HG03196 (cell line): Measurements from ENCODE around the gene FATE1.

Source experiments
- ATAC-seq: cut with Tn5 transposase; IDR thresholded peaks from one replicate; pipeline ENCODE4 v1.9.1; 2021; ENCODE audit not compliant: unreplicated experiment

The FATE1 gene

DNA sequence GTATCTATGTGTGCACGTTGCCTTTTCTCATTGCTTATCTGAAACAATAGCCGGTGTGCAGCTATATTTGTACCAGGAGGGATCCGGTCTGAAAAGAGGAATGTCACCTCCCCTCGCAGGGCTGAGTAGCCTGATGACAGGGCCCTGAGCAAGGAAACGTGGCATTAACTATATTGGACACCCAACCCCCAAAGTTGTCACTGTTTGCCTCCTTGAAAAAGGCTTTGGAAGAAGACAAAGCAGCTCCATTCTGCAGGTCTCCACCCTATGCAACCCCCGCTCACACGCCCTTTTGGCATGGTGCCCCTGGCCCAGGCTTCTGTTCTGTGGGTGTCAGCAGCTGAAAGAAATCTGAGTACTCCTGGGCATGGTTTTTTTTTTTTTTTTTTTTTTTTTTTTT lies 12.3 kb upstream of the FATE1 start:
- ATAC-seq = no peak

DNA sequence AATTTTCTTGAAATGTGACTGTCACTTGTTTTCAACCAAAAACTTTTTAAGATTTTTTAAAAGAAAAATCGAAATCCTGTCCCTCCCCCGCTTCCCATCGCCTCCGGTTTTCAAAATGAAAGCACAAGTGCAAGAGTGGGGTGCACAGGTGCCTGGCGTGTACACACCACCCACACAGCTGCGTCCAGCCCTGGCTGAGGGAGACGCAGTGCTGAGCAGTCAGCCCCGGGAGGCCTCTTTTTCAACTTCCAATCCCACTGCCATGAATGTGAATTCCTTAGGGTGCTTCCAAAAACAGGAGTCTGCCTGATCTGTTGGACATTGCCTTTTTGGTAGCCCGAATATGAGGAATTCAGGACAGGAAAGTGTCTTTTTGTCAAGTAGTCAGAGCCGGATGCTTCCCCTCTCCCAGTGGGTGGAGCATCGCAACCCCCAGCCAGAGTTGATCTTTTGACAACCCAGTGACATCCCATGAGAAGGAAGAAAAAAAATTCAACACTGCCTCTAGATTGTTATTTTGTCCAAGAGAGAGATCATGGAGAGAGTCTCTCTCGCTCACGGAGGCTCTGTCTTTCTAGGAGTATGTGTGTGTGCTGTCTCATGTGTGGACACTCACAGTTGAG lies 11.7 kb upstream of the FATE1 start:
- ATAC-seq = no peak

DNA sequence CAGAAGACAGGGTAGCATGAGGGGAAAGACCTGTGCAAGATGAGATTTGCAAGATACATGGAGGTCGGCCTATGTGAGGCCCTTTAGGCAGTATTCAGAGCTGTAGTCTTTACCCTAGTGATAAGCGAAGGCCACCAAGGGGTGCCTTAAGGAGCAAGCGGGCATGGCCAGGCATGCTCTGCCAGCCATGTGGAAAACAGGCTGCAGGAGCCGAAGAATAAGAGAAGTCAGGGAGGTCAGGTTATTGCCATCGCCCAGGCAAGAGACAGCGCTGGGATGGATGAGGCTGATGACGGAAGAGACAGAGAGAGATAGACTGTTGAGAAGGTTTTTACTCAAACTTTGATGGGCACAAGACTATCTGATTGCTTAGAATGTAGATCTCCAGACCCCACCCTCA lies 7.0 kb upstream of the FATE1 start:
- ATAC-seq = no peak

- ATAC-seq = no peak
These were observed 5.4 kb upstream of the FATE1 start for GRCh38 chrX:151710457-151710856.

- ATAC-seq = no peak
These were observed 4.7 kb upstream of the FATE1 start for GRCh38 chrX:151711154-151711553.

DNA sequence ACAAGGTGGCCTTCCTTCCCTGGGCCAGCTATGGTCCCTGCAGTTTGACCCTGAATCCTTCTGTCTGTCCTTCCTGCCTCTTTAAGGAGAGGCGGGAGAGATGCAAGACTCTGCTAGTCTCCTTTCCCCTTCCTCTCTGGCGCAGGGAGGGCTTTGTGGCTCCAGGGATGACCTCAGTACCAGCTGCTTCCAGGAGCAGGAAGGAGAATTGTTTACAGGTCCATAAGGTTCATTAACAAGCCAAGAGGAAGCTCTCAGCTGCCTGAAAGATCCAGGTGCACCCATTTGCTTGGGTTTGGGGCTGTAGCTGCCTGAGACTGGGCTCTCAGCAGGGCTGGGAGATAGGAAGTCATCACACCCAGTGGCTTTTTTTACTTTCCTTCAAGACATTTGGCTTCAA lies 4.0 kb upstream of the FATE1 start:
- ATAC-seq = no peak

DNA sequence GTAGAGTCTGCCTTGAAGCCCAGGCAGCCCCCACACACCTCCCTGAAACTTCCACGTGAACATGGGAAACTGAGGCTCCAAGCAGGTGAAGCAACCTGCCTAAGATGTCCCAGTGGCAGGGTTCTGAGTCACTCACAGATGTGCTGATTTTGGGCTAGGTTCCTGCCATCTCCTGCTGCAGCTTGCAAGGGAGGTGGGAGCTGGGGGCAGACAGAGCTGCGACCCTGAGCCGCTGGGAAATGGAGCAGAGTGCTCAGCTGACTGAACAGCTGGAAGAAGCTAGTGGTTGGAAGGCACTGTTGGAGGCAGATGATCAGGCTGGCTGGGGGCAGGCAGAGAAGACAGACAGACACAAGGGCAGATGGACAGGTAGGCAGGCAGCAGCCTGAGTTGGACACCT lies 3.6 kb upstream of the FATE1 start:
- ATAC-seq = no peak

GRCh38 chrX:151713849-151714248 lies 2.0 kb upstream of the FATE1 start:
- no peak for ATAC-seq

- no peak for ATAC-seq
These were observed 1.5 kb upstream of the FATE1 start for GRCh38 chrX:151714362-151714761.

- ATAC-seq = no peak
These were observed 6.5 kb downstream of the FATE1 start for GRCh38 chrX:151722241-151722846.

DNA sequence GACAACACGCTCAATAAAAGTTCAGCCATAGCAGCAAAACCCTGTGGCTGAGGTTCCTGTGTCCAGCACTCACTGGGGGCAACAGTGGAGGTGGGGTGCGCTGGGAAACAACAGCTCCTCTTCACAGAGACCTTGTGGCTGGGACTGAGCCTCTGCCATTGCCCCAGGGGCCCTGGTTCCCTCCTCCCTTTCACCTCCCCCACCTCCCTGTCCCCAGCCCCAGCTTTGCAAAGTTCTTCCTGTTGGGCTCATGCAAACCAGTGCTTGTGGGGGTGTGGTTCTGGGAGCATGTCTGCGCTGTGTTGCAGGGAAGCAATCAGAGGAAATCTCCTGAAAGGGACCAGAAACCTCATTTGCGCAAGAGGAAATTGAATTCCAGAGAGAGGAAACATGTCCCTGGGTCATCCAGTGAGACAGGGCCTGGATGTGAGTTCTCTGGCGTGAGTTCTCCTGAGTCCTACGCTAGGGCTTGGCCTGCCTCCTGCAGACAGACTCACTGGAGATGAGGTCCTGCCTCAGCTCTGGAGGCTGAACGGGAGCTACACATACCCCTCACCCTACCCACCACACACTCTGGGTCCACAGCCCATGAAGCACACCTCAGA lies 7.4 kb downstream of the FATE1 start:
- ATAC-seq = no peak

DNA sequence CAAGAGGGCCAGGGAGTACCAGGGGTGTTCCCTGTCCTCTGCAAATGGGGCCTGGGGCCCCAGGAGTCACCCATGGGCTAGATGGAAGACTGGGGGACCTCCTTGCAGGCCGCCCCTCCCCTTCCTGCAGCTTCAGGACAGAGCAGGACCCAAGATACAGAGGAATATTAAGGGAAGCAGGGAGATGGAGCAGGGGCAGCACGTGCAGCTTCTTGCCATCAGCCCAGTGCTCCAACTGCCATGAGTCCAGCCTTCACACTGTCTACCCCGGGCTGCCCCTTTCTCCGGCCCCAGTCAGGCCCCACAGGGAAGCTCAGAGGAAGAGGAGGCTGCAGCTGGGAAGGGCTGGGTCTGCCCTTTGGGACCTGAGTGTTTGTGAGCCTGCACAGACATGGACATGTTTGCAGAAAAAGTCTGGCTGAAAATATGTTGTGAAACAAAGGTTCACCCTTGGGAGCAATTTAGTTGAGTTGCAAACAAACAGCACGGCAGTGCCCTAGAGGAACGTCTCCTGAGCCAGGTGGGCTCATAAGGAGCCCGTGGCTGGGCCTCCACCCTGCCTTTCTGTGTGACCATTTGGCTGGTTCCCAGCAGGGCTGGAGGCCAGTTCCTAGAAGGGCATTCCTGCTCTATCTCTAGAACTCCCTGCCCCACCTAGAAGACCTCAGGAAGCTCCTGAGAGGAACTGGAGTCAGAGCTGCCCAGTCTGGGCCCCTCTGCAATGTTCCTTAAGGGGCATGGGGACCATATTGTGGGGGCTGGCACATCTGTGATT lies 8.9 kb downstream of the FATE1 start:
- no peak for ATAC-seq

DNA sequence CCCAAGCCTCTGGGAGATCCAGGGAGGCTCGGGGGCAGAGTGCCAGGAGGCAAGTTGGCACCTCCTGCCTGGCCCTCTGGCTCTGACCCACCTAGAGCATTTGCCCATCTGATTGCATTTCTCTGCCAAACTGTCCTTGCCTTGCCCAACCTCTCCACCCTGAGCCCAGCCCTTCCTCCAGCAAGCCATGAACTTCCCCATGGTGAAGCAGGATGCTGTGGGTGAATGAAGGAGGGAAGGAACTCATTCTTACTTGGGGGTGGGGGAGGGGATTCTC lies 9.4 kb downstream of the FATE1 start:
- ATAC-seq = no peak

DNA sequence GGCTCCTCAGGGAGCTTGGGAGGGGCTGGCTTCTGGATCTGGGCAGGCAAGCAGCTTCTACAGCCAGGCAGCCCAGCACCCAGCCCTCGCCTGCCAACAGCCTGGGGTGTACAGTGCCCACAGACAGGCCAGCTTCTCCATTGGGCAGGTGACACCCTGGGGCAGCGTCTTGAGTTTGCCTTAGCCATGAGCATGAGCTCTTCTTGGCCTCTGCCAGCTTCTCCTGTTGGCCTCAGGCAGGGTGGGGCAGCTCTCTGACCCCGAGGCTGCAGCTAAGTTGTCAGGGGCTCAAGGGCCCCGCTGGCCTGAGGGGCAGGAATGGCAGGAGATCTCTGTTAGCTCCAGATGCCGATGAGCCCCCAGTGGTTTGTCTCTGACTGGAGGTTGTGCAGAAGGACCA lies 10.9 kb downstream of the FATE1 start:
- no peak for ATAC-seq

DNA sequence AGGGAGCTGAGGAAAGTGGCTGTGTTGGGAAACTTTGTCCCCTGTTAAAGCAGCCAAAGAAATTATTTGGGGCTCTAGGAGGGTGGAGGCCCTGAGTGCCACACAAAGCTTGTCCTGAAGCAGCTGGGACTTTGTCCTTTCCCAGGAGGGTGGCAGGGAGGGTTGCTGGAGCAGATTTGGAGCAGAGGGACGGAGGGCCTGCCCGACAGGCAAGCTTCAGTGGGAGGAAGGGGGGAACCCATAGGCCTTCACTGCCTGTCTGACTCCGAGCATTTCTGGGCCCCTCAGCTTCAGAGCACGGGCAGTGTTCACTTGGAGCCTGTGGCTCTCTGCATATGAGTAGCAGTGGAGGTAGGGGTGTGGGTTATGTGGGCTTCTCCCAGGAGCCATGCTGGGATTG lies 11.5 kb downstream of the FATE1 start:
- no peak for ATAC-seq

DNA sequence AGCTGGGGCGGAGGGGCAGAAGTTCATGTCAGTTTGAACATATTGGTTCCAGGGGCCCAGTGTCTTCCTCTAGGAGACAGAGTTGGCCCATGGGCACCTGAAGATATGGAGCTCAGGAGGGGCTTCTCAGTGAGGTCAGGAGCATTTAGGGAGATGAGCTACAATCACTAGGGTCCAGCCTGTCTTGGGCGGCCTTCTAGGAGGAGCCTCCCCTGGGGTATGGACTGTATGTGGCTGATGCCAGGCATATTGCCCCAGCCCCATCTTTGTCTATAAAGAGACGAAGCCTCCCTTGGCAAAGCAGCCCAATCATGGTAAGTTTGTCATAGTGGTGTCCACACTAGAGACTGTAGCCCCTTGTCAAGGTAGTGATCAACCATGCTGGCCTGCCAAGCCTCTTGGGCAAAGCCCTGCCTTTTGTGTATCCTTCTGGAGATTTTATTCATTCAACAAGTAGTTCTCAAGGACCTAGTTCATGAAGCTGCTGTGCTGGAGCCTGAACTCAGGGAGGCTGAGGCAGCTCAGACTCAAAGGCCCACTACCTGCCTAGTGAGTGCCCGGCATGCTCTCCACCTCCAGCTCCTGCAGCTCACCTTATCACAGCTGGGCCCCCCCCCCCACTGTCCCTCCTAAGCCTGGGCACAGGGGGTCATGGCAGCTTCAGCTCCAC lies 13.4 kb downstream of the FATE1 start:
- ATAC-seq = no peak

- ATAC-seq = no peak
These were observed 18.6 kb downstream of the FATE1 start, which contains the start of gene CNGA2 for GRCh38 chrX:151734446-151734845. CNGA2 (plus strand) TSS chrX:151734746; CDS start chrX:151738484, 3,738 bp downstream.

GRCh38 chrX:151735219-151735618 lies 19.4 kb downstream of the FATE1 start:
- ATAC-seq = no peak

DNA sequence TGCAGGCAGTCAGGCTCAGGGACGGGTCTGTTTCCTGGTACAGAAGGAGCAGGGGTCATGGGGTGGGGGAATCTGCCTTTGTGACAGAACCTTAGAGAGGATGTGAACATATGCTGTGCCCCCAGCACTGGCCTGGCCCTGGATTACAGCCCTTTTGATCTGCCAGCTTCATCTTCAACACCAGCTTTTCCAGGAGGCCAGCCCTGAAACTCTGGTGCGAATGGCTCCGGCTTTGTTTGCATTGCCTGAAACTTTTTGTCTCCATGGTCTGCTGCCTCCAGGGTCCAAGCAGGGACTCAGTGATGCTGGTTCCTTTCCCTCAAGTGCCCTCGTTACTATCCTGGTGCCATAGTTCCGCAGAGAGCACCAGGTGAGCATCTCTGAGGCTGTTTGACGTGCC lies 20.9 kb downstream of the FATE1 start:
- no peak for ATAC-seq

GRCh38 chrX:151737494-151737893 lies 21.7 kb downstream of the FATE1 start:
- ATAC-seq = no peak

DNA sequence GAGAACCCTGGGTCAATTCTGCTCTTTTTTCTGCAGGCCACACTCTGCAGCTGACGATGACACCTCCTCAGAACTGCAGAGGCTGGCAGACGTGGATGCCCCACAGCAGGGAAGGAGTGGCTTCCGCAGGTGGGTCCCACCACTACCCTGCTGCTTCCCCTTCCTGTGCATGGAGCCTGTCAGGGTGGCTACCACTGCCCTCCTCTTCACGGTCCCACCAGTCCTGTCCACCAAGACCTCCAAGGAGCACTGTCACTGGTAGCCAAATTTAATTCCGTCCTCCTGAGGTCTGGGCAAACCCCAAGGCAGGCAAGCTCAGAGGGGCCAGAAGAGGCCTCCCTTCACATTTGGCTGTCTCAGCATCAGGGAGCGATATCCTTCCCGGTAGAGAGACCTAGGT lies 22.9 kb downstream of the FATE1 start:
- ATAC-seq = no peak

- no peak for ATAC-seq
These were observed 25.8 kb downstream of the FATE1 start for GRCh38 chrX:151741606-151742005.
